Gastrocnemius medialis (tissue), 4 donors: ENCODE results near the gene NKX1-1. TPM values are rescaled to one million over a fixed set of nuclear protein-coding genes. Genes with fewer than 3 reads are reported as not detected.

ENCODE experiments used
- ATAC-seq, 2 donors: fragments of 150-250 bp; one replicate each; pipeline ENCODE4 v1.9.1; 2016
- DNase-seq, 2 donors: peaks; one replicate each; pipeline ENCODE4 v3.0.0-alpha.2; 2019
- H3K27ac ChIP-seq, 4 donors: fragments of 200-600 bp; sonication (generic); 1 replicate in 1 of 4; 2 replicates in 3 of 4; pipeline ENCODE4 v1.5.1; 2016 to 2018; ENCODE audit warnings: mild to moderate bottlenecking in 2 of 4, moderate library complexity in 1 of 4
- H3K27me3 ChIP-seq, 3 donors: fragments of 200-600 bp; sonication (generic) in 2 of 3; 1 replicate in 1 of 3; 2 replicates in 2 of 3; pipeline versions ENCODE4 v1.5.1 to v1.6.0; 2016 to 2019; ENCODE audit warnings: mild to moderate bottlenecking in 1 of 3, moderate library complexity in 1 of 3
- H3K36me3 ChIP-seq, 2 donors: fragments of 200-600 bp; sonication (generic) in 1 of 2; one replicate each; pipeline ENCODE4 v1.5.1; 2017 to 2018
- H3K4me1 ChIP-seq, 2 donors: fragments of 200-600 bp; sonication (generic) in 1 of 2; one replicate each; pipeline ENCODE4 v1.5.1; 2016 to 2017; ENCODE audit warnings: mild to moderate bottlenecking in 2 of 2
- H3K4me3 ChIP-seq, 4 donors: fragments of 200-600 bp; sonication (generic) in 3 of 4; 1 replicate in 1 of 4; 2 replicates in 3 of 4; pipeline ENCODE4 v1.5.1; 2016 to 2019; ENCODE audit warnings: mild to moderate bottlenecking in 2 of 4
- H3K9me3 ChIP-seq, 3 donors: fragments of 200-600 bp; sonication (generic) in 2 of 3; 1 replicate in 1 of 3; 2 replicates in 2 of 3; pipeline ENCODE4 v1.5.1; 2016 to 2019
- CTCF ChIP-seq, 5 experiments: fragments of 450-650 bp in 3 of 5; fragments of 200-600 bp in 2 of 5; sonication (generic) in 2 of 5; IDR thresholded peaks in 4 of 5; conservative IDR thresholded peaks in 1 of 5; 1 replicate in 4 of 5; 2 replicates in 1 of 5; pipeline ENCODE4 v1.5.1; 2016 to 2019; ENCODE audit warnings: antibody characterized with exemption in 5 of 5, mild to moderate bottlenecking in 3 of 5, moderate library complexity in 3 of 5
- POLR2A ChIP-seq, 2 donors: fragments of 450-650 bp; IDR thresholded peaks; one replicate each; pipeline ENCODE4 v1.6.1; 2017; ENCODE audit warnings: antibody characterized with exemption in 2 of 2, mild to moderate bottlenecking in 2 of 2, moderate library complexity in 2 of 2
- in situ Hi-C, 4 donors: fragments of 200-750 bp; cut with MboI; loops; one replicate each; pipeline versions ENCODE4 v1.15.0 to v1.8.0; 2017; ENCODE audit warnings: low sequenced_read_pairs in 4 of 4
- intact Hi-C: fragments of 100-400 bp; cut with DNase I; formaldehyde crosslinking; loops from one replicate; pipeline ENCODE4 v1.15.1; 2023; ENCODE audit warnings: low total_unique reads
- total RNA-seq, 4 donors: library from RNA; depleted of rRNA; stranded (reverse); fragments of >200 nt; gene quantifications; one replicate each; pipeline versions ENCODE4 v1.1.0 to v1.2.3, GENCODE V29; 2016

NKX1-1 gene
- total RNA-seq, 4 donors from 2014 or later, result not detected

GRCh38 chr4:1360423-1361283 lies 45.6 kb downstream of the NKX1-1 start:
- H3K9me3 ChIP-seq, result no peaks in the 10 kb centered on the region
- no peak overlapping the region for H3K4me3 ChIP-seq
- no peaks in the 10 kb centered on the region for H3K27me3 ChIP-seq
- intact Hi-C loops (no loop called here), in situ Hi-C loops (loop anchor here in 3 of 4 donors (25.0 kb wide), 2 partner anchors 223 to 277 kb away; no protein-coding TSS in a partner anchor)
- H3K36me3 ChIP-seq, result peaks cover 0 to 4% of the 10 kb centered on the region in 2 donors
- no peak for DNase-seq
- no peaks in the 10 kb centered on the region for H3K4me1 ChIP-seq
- TF ChIP-seq CTCF (IDR thresholded peaks at IDR 0.05 in 4 of 5, conservative IDR thresholded peaks at IDR 0.05 in 1 of 5), result no peak
- TF ChIP-seq POLR2A (IDR thresholded peaks at IDR 0.05), result no peak
- ATAC-seq, result no peak
- H3K27ac ChIP-seq, result no peak overlapping the region

GRCh38 chr4:1359976-1360375 lies 46.3 kb downstream of the NKX1-1 start:
- intact Hi-C loops, result no loop called here
- Histone ChIP-seq H3K27ac (no peak overlapping the region), H3K27me3 (no peaks in the 10 kb centered on the region), H3K4me3 (no peak overlapping the region), H3K9me3 (no peaks in the 10 kb centered on the region), H3K4me1 (no peaks in the 10 kb centered on the region), H3K36me3 (peaks cover 0 to 9% of the 10 kb centered on the region in 2 donors)
- DNase-seq, result no peak
- TF ChIP-seq CTCF (IDR thresholded peaks at IDR 0.05 in 4 of 5, conservative IDR thresholded peaks at IDR 0.05 in 1 of 5) (no peak), POLR2A (IDR thresholded peaks at IDR 0.05) (no peak)
- in situ Hi-C loops, result loop anchor here in 3 of 4 donors (10.0 to 25.0 kb wide), 3 partner anchors 223 to 277 kb away; no protein-coding TSS in a partner anchor
- no peak for ATAC-seq

GRCh38 chr4:1359144-1359501 lies 47.1 kb downstream of the NKX1-1 start:
- in situ Hi-C loops, result loop anchor here in 3 of 4 donors (10.0 to 25.0 kb wide), 3 partner anchors 222 to 278 kb away; no protein-coding TSS in a partner anchor

GRCh38 chr4:1358421-1359143 lies 47.7 kb downstream of the NKX1-1 start:
- no peak overlapping the region for H3K4me3 ChIP-seq
- TF ChIP-seq POLR2A (IDR thresholded peaks at IDR 0.05) (no peak), CTCF (IDR thresholded peaks at IDR 0.05 in 4 of 5, conservative IDR thresholded peaks at IDR 0.05 in 1 of 5) (no peak)
- DNase-seq (no peak), ATAC-seq (no peak)
- intact Hi-C loops (no loop called here), in situ Hi-C loops (loop anchor here in 3 of 4 donors (10.0 to 25.0 kb wide), 3 partner anchors 221 to 279 kb away; no protein-coding TSS in a partner anchor)
- no peaks in the 10 kb centered on the region for H3K27me3 ChIP-seq
- H3K27ac ChIP-seq, result no peak overlapping the region
- H3K4me1 ChIP-seq, result no peaks in the 10 kb centered on the region
- H3K36me3 ChIP-seq, result peaks cover 0 to 12% of the 10 kb centered on the region in 2 donors
- H3K9me3 ChIP-seq, result no peaks in the 10 kb centered on the region

More at GRCh38 chr4:1359144-1359501, 47.1 kb downstream of the NKX1-1 start:
- no peaks in the 10 kb centered on the region for H3K4me1 ChIP-seq
- DNase-seq (no peak), ATAC-seq (no peak)
- no peaks in the 10 kb centered on the region for H3K27me3 ChIP-seq
- peaks cover 0 to 12% of the 10 kb centered on the region in 2 donors for H3K36me3 ChIP-seq
- no peak overlapping the region for H3K27ac ChIP-seq
- TF ChIP-seq CTCF (IDR thresholded peaks at IDR 0.05 in 4 of 5, conservative IDR thresholded peaks at IDR 0.05 in 1 of 5), result no peak
- no peak for TF ChIP-seq POLR2A (IDR thresholded peaks at IDR 0.05)
- no peak overlapping the region for H3K4me3 ChIP-seq
- intact Hi-C loops, result no loop called here
- no peaks in the 10 kb centered on the region for H3K9me3 ChIP-seq
